ENCODE results near the gene IFNA1. TPM values are rescaled to one million over a fixed set of nuclear protein-coding genes. Genes with fewer than 3 reads are reported as not detected.

The IFNA1 gene
- total and polyA plus RNA-seq, 7 donors: not detected

- 32 to 47% (median 44%) methylated on average over 3 of the region's 3 CpGs for WGBS, 3 donors
- intact Hi-C loops (cut with DNase I): loop anchor here (5.0 kb wide), 1 partner anchor 73 kb away; no protein-coding TSS in a partner anchor
Measured at GRCh38 chr9:21399956-21400355, 40.3 kb upstream of the IFNA1 start.

GRCh38 chr9:21402386-21403251 is 37.6 kb upstream of the IFNA1 start:
- Histone ChIP-seq H3K27ac (no peak overlapping the region), H3K4me1 (peaks cover 8% of the 10 kb centered on the region), H3K4me3 (peak overlapping the region; percentile 60), H3K36me3 (ENCODE audit: insufficient read depth in 1 of 2, low read depth in 1 of 2) (no peaks in the 10 kb centered on the region), H3K27me3 (ENCODE audit: insufficient read depth in 3 of 3, low read length in 2 of 3) (peaks cover 0 to 22% (median 0%) of the 10 kb centered on the region in 3 donors), H3K9me3 (no peaks in the 10 kb centered on the region)
- intact Hi-C loops (cut with DNase I): no loop called here
- no peak for TF ChIP-seq CTCF (IDR thresholded peaks at IDR 0.05)
- ATAC-seq: peak in 2 of 4 donors; percentile 37 to 68
- WGBS, 3 donors: 2 to 3% (median 2%) methylated on average over 53 of the region's 53 CpGs
- peak; percentile 30 to 46 for DNase-seq

More at GRCh38 chr9:21399956-21400355, 40.3 kb upstream of the IFNA1 start:
- Histone ChIP-seq H3K9me3 (no peaks in the 10 kb centered on the region), H3K4me1 (peaks cover 8% of the 10 kb centered on the region), H3K4me3 (no peak overlapping the region), H3K27ac (no peak overlapping the region), H3K27me3 (ENCODE audit: insufficient read depth in 3 of 3, low read length in 2 of 3) (peaks cover 0 to 25% (median 0%) of the 10 kb centered on the region in 3 donors), H3K36me3 (ENCODE audit: insufficient read depth in 1 of 2, low read depth in 1 of 2) (no peaks in the 10 kb centered on the region)
- no peak for TF ChIP-seq CTCF (IDR thresholded peaks at IDR 0.05)
- ATAC-seq (no peak), DNase-seq (no peak)

- 36 to 49% (median 37%) methylated on average over 3 of the region's 3 CpGs for WGBS, 3 donors
- no peak for TF ChIP-seq CTCF (IDR thresholded peaks at IDR 0.05)
- DNase-seq (no peak), ATAC-seq (no peak)
- Histone ChIP-seq H3K27me3 (ENCODE audit: insufficient read depth in 3 of 3, low read length in 2 of 3) (peaks cover 0 to 22% (median 0%) of the 10 kb centered on the region in 3 donors), H3K27ac (no peak overlapping the region), H3K9me3 (no peaks in the 10 kb centered on the region), H3K36me3 (ENCODE audit: insufficient read depth in 1 of 2, low read depth in 1 of 2) (no peaks in the 10 kb centered on the region), H3K4me3 (no peak overlapping the region), H3K4me1 (peaks cover 8% of the 10 kb centered on the region)
- intact Hi-C loops (cut with DNase I): no loop called here
Measured at GRCh38 chr9:21404146-21404545, 36.1 kb upstream of the IFNA1 start.

GRCh38 chr9:21408817-21409216 is 31.4 kb upstream of the IFNA1 start, which contains the start of gene IFNA8:
IFNA8 (plus strand) TSS chr9:21409117; CDS start chr9:21409177, 60 bp downstream.
- Histone ChIP-seq H3K36me3 (ENCODE audit: insufficient read depth in 1 of 2, low read depth in 1 of 2) (no peaks in the 10 kb centered on the region), H3K27me3 (ENCODE audit: insufficient read depth in 3 of 3, low read length in 2 of 3) (peaks cover 0 to 4% (median 0%) of the 10 kb centered on the region in 3 donors), H3K4me3 (no peak within 1 kb of the TSS), H3K27ac (no peak within 1 kb of the TSS), H3K9me3 (no peaks in the 10 kb centered on the region), H3K4me1 (no peaks in the 10 kb centered on the region)
- DNase-seq: no peak
- intact Hi-C loops (cut with DNase I): no loop called here
- no peak for TF ChIP-seq CTCF (IDR thresholded peaks at IDR 0.05)
- no peak for ATAC-seq
- 81 to 88% (median 81%) methylated on average over 1 of the region's 1 CpG for WGBS, 3 donors
